Measurements from ENCODE around the gene GABARAP. TPM values are rescaled to one million over a fixed set of nuclear protein-coding genes. Genes with fewer than 3 reads are reported as not detected.

Gene GABARAP
- total and polyA plus RNA-seq, 10 of the 15 experiments (the other 5 are each of a cell fraction or from before 2014, with no cell fraction given), result 134 to 613 (median 285) TPM

- intact Hi-C loops (cut with micrococcal nuclease; ENCODE audit: unreplicated experiment), result no loop called here
- peaks cover 61% of the 10 kb centered on the region for H3K79me2 ChIP-seq (ENCODE audit: control insufficient read depth, insufficient read depth, low read length)
- no peaks in the 10 kb centered on the region for H3K27me3 ChIP-seq (replicated peaks in 1 of 2; ENCODE audit: control insufficient read depth in 2 of 2, insufficient read depth in 2 of 2, low read length in 1 of 2)
- H3K27ac ChIP-seq (ENCODE audit: control insufficient read depth, insufficient read depth), result 0 out of 2 replicates have a peak overlapping the region, but pooled peaks have one; percentile 15
- ChIA-PET RAD21 (ENCODE audit: unreplicated experiment) (interaction anchor here (1.2 to 1.4 kb wide), 3 partner anchors 14 to 190 kb away, joined by 3 to 4 read pairs (median 3); partner anchors contain the start of genes ACADVL and DLG4), POLR2A (interaction anchor here (1.1 to 7.3 kb wide), 4 partner anchors 14 to 94 kb away, joined by 3 to 99 read pairs (median 41); partner anchors contain the start of genes ACADVL, CTDNEP1, DLG4 and ELP5), CTCF (interaction anchor here (1.5 to 6.6 kb wide), 2 partner anchors 15 kb away, joined by 9 to 50 read pairs; partner anchors contain the start of genes ACADVL and DLG4), SMC1A (ENCODE audit: uncharacterized antibody, unreplicated experiment) (no interaction called here)
- H3K4me2 ChIP-seq (ENCODE audit: control insufficient read depth, insufficient read depth), result peak overlapping the region; percentile 91
- H3K9me3 ChIP-seq (replicated peaks; ENCODE audit: control insufficient read depth, insufficient read depth, low read length), result no peaks in the 10 kb centered on the region
- 76% methylated on average over 21 of the region's 22 CpGs for WGBS (ENCODE audit: insufficient coverage, insufficient replicate concordance, low lambda C conversion rate, missing lambda C conversion rate)
- no peak for ATAC-seq
- no peak for FAIRE-seq
- H3K36me3 ChIP-seq (ENCODE audit: control insufficient read depth in 2 of 2, insufficient read depth in 2 of 2, low read length in 1 of 2), result peaks cover 6 to 14% of the 10 kb centered on the region in 2 experiments
- no peak overlapping the region for H2AFZ ChIP-seq (ENCODE audit: control insufficient read depth, low read depth, low read length)
- in situ Hi-C loops (cut with MboI), result no loop called here
- peaks cover 29% of the 10 kb centered on the region for H3K4me1 ChIP-seq (ENCODE audit: control insufficient read depth, insufficient read depth, low read length)
- no peak for TF ChIP-seq TCF3 (IDR thresholded peaks at IDR 0.05; ENCODE audit: borderline replicate concordance, insufficient read depth, low read depth, low read length)
- no peak for TF ChIP-seq E2F4 (IDR thresholded peaks at IDR 0.05; ENCODE audit: low read depth, low read length)
- TF ChIP-seq RELB (IDR thresholded peaks at IDR 0.05; ENCODE audit: low read depth), result no peak
- TF ChIP-seq YY1 (IDR thresholded peaks at IDR 0.05; ENCODE audit: low read depth, low read length), result no peak
- TF ChIP-seq IRF4 (IDR thresholded peaks at IDR 0.05; ENCODE audit: low read depth, low read length), result no peak
- no peak for TF ChIP-seq GABPA (IDR thresholded peaks at IDR 0.05; ENCODE audit: low read depth)
- TF ChIP-seq MYB (IDR thresholded peaks at IDR 0.05; ENCODE audit: borderline replicate concordance, low read depth, low read length), result no peak
- no peak for TF ChIP-seq RUNX3 (IDR thresholded peaks at IDR 0.05; ENCODE audit: low read length)
- no peak for TF ChIP-seq EGR1 (IDR thresholded peaks at IDR 0.05; ENCODE audit: borderline replicate concordance in 1 of 2, low read depth in 2 of 2, low read length in 2 of 2)
- TF ChIP-seq USF1 (IDR thresholded peaks at IDR 0.05; ENCODE audit: borderline replicate concordance, extremely low read length, insufficient read depth, low read depth, low read length), result no peak
- H3K9ac ChIP-seq (ENCODE audit: control insufficient read depth, insufficient read depth, low read length), result no peak overlapping the region; the same call in 1 of the 2 replicates
- H3K4me3 ChIP-seq, result peak overlapping the region; percentile 84; the same call in 1 of the 2 replicates
- BruUV-seq (replicated peaks), result TSS peak; percentile 19
- DNase-seq (ENCODE audit: low read depth, low spot score), result no peak
- no peaks in the 10 kb centered on the region for H4K20me1 ChIP-seq (ENCODE audit: control insufficient read depth, insufficient read depth)
Measured at GRCh38 chr17:7235693-7236665, 6.3 kb downstream of the GABARAP start.

Data from GM12878 (cell line).